K562 (cell line): Measurements from ENCODE around the gene MTERF2. TPM values are rescaled to one million over a fixed set of nuclear protein-coding genes. Genes with fewer than 3 reads are reported as not detected.

Experiments
- ARID2 ChIP-seq: fragments of 450-650 bp; IDR thresholded peaks from 2 replicates; pipeline ENCODE4 v1.6.1; 2017; ENCODE audit warnings: antibody characterized with exemption, mild to moderate bottlenecking
- ARID4B ChIP-seq: sonication (generic); formaldehyde crosslinking; IDR thresholded peaks from 2 replicates; pipeline ENCODE4 v1.8.0; 2022; ENCODE audit warnings: mild to moderate bottlenecking, missing genetic modification reagents
- CBX5 ChIP-seq: IDR thresholded peaks from 2 replicates; pipeline ENCODE4 v1.6.1; 2014; ENCODE audit warnings: low read depth, borderline replicate concordance
- CREB3 ChIP-seq: fragments of 450-650 bp; conservative IDR thresholded peaks from 2 replicates; pipeline ENCODE4 v1.6.1; 2016; ENCODE audit warnings: missing genetic modification characterization, low read depth, mild to moderate bottlenecking, missing compliant biosample characterization, moderate library complexity
- EP400 ChIP-seq: fragments of 450-650 bp; IDR thresholded peaks from 2 replicates; pipeline ENCODE4 v1.6.1; 2017; ENCODE audit warnings: antibody characterized with exemption, mild to moderate bottlenecking, moderate library complexity
- ESRRA ChIP-seq: fragments of 450-650 bp; IDR thresholded peaks from 2 replicates; pipeline ENCODE4 v1.6.1; 2014; ENCODE audit warnings: low read depth, mild to moderate bottlenecking, moderate library complexity, borderline replicate concordance
- FOXK1 ChIP-seq: sonication (generic); formaldehyde crosslinking; IDR thresholded peaks from 2 replicates; pipeline ENCODE4 v1.8.0; 2022; ENCODE audit warnings: missing genetic modification reagents, mild to moderate bottlenecking, borderline replicate concordance
- GABPB2 ChIP-seq: fragments of 250-450 bp; sonication (Bioruptor Pico); conservative IDR thresholded peaks from 2 replicates; pipeline ENCODE4 v1.5.1; 2021; ENCODE audit warnings: mild to moderate bottlenecking
- KDM1A ChIP-seq, 2 experiments: fragments of 450-650 bp; IDR thresholded peaks; 2 replicates each; pipeline ENCODE4 v1.6.1; 2016; ENCODE audit warnings: mild to moderate bottlenecking in 2 of 2
- LEF1 ChIP-seq: fragments of 450-650 bp; IDR thresholded peaks from 2 replicates; pipeline ENCODE4 v1.6.1; 2016; ENCODE audit warnings: mild to moderate bottlenecking
- RAD21 ChIP-seq, 2 experiments: fragments of 250-450 bp in 1 of 2; fragments of 450-650 bp in 1 of 2; sonication (Bioruptor Pico) in 1 of 2; formaldehyde crosslinking in 1 of 2; IDR thresholded peaks in 1 of 2; conservative IDR thresholded peaks in 1 of 2; 2 replicates each; pipeline versions ENCODE4 v1.4.0 to v1.8.0; 2020 to 2022; ENCODE audit warnings: mild to moderate bottlenecking in 2 of 2, moderate library complexity in 1 of 2
- RB1 ChIP-seq: fragments of 450-650 bp; IDR thresholded peaks from 2 replicates; pipeline ENCODE4 v1.6.1; 2017; ENCODE audit warnings: low read depth, mild to moderate bottlenecking
- SMAD4 ChIP-seq: fragments of 250-450 bp; sonication (Bioruptor Pico); conservative IDR thresholded peaks from 2 replicates; pipeline ENCODE4 v1.8.0; 2021; ENCODE audit warnings: inconsistent platforms, mild to moderate bottlenecking, moderate library complexity
- SMARCA4 ChIP-seq: fragments of 450-650 bp; IDR thresholded peaks from 2 replicates; pipeline ENCODE4 v1.6.1; 2016
- SOX6 ChIP-seq: fragments of 450-650 bp; IDR thresholded peaks from 2 replicates; pipeline ENCODE4 v1.6.1; 2014; ENCODE audit warnings: mild to moderate bottlenecking
- TAL1 ChIP-seq: fragments of 450-650 bp; IDR thresholded peaks from 2 replicates; pipeline ENCODE4 v1.6.1; 2016; ENCODE audit warnings: mild to moderate bottlenecking
- TEAD1 ChIP-seq, 2 experiments: fragments of 450-650 bp in 1 of 2; sonication (generic) in 1 of 2; formaldehyde crosslinking; IDR thresholded peaks; 2 replicates each; pipeline versions ENCODE4 v1.4.0 to v1.8.0; 2020 to 2022; ENCODE audit warnings: mild to moderate bottlenecking in 2 of 2, missing genetic modification reagents in 1 of 2
- TRIM24 ChIP-seq, 2 experiments: fragments of 450-650 bp; IDR thresholded peaks; 2 replicates each; pipeline ENCODE4 v1.6.1; 2016
- ZFP30 ChIP-seq: fragments of 250-450 bp; sonication (Bioruptor Pico); IDR thresholded peaks from 2 replicates; pipeline ENCODE4 v1.8.0; 2022; ENCODE audit warnings: moderate library complexity, mild to moderate bottlenecking, inconsistent platforms, borderline replicate concordance
- ZNF583 ChIP-seq: fragments of 250-450 bp; sonication (Bioruptor Pico); IDR thresholded peaks from 2 replicates; pipeline ENCODE4 v1.4.0; 2020
- polyA plus RNA-seq, 8 experiments: library from polyadenylated mRNA; depleted of rRNA in 4 of 8; stranded (reverse) in 5 of 8; unstranded in 3 of 8; fragments of >200 nt; fragmentation: Nextera tagmentation in 2 of 8; fragmentation: Illumina TruSeq in 1 of 8; extraction: Ambion mirVana in 2 of 8; extraction: Trizol in 1 of 8; gene quantifications; 2 replicates each; pipeline versions ENCODE4 v1.2.1 to v1.2.3, GENCODE V29; 2011 to 2014; ENCODE audit warnings: inconsistent platforms in 1 of 8, missing spikeins in 1 of 8
- total RNA-seq, 7 experiments: library from RNA; depleted of rRNA in 6 of 7; stranded (reverse); fragments of >200 nt in 6 of 7; fragmentation: Illumina TruSeq in 2 of 7; extraction: Trizol in 2 of 7; gene quantifications; 2 replicates each; pipeline versions ENCODE4 v1.2.1 to v1.2.3, GENCODE V29; 2011 to 2021; ENCODE audit warnings: low replicate concordance in 1 of 7
- TF ChIP-seq, protein P1 (sequence below): IDR thresholded peaks from 2 replicates; pipeline ENCODE4 v1.6.1; 2014; ENCODE audit warnings: antibody characterized with exemption

Gene MTERF2
- total and polyA plus RNA-seq, 9 of the 15 experiments (the other 6 are each of a cell fraction or from before 2014, with no cell fraction given): 10.0 to 63.2 (median 33.2) TPM

DNA sequence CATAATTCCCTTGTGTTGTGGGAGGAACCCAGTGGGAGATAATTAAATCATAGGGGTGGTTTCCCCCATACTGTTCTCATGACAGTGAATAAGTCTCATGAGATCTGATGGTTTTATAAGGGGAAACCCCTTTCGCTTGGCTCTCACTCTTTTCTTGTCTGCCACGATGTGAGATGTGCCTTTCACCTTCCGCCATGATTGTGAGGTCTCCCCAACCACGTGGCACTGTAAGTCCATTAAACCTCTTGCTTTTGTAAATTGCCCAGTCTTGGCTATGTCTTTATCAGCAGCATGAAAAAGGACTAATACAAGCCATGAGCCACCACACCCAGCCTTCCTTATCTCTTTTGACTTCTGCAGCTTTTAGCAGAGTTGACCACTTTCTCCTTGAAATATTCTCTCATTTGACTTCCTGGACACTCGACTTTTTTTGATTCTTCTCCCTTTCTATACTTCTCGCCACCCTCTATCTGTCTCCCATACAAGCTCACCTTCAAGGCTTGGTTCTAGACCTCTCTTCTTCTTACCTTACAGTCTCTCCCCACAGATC, 2.3 kb downstream of the MTERF2 start (continued):
- TF ChIP-seq ARID4B (CRISPR knock-in tag) (peak; percentile 50; the same call in 1 of the 2 replicates), GABPB2 (CRISPR knock-in tag) (no peak), TEAD1 (CRISPR knock-in tag; IDR thresholded peaks at IDR 0.05) (peak; percentile 8 to 26; a peak in 1 of 4 replicates), FOXK1 (CRISPR knock-in tag) (no peak), CBX5 (0 out of 2 replicates have a peak, but pooled peaks have one; percentile 41), EP400 (peak; percentile 90), KDM1A (IDR thresholded peaks at IDR 0.05) (peak; percentile 24 to 47; a peak in 1 of 4 replicates), SMARCA4 (peak; percentile 89), CREB3 (tag) (peak; percentile 83), TAL1 (peak; percentile 83), ESRRA (peak; percentile 72; the same call in 1 of the 2 replicates), ARID2 (no peak), ZNF583 (0 out of 2 replicates have a peak, but pooled peaks have one; percentile 45), ZFP30 (CRISPR knock-in tag) (no peak), TRIM24 (IDR thresholded peaks at IDR 0.05) (peak; percentile 58 to 81; a peak in 3 of 4 replicates), RB1 (no peak), SMAD4 (peak; percentile 64), RAD21 (CRISPR knock-in tag; conservative IDR thresholded peaks at IDR 0.05 in 1 of 2, IDR thresholded peaks at IDR 0.05 in 1 of 2) (peak in 1 of 2 experiments; percentile 17; a peak in 1 of 4 replicates), LEF1 (peak; percentile 71), SOX6 (peak; percentile 62; the same call in 1 of the 2 replicates)
- TF ChIP-seq, protein P1, sequence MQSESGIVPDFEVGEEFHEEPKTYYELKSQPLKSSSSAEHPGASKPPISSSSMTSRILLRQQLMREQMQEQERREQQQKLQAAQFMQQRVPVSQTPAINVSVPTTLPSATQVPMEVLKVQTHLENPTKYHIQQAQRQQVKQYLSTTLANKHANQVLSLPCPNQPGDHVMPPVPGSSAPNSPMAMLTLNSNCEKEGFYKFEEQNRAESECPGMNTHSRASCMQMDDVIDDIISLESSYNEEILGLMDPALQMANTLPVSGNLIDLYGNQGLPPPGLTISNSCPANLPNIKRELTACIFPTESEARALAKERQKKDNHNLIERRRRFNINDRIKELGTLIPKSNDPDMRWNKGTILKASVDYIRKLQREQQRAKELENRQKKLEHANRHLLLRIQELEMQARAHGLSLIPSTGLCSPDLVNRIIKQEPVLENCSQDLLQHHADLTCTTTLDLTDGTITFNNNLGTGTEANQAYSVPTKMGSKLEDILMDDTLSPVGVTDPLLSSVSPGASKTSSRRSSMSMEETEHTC: 0 out of 2 replicates have a peak, but pooled peaks have one; percentile 45
